ENCODE data around the gene DOCK1.

DOCK1 gene

GRCh38 chr10:127315888-127316287, 410.7 kb downstream of the DOCK1 start:
- no peak for DNase-seq (ENCODE audit: low spot score)

- DNase-seq (ENCODE audit: low spot score), result no peak
These were observed 413.2 kb downstream of the DOCK1 start for GRCh38 chr10:127318396-127318795.

- DNase-seq (ENCODE audit: low spot score), result no peak
These were observed 414.0 kb downstream of the DOCK1 start for GRCh38 chr10:127319271-127319670.

- DNase-seq (ENCODE audit: low spot score), result no peak
These were observed 414.5 kb downstream of the DOCK1 start for GRCh38 chr10:127319691-127320090.

GRCh38 chr10:127320176-127320575, 414.9 kb downstream of the DOCK1 start:
- DNase-seq (ENCODE audit: low spot score), result no peak

GRCh38 chr10:127322286-127322685, 417.1 kb downstream of the DOCK1 start:
- DNase-seq (ENCODE audit: low spot score), result no peak

- no peak for DNase-seq (ENCODE audit: low spot score)
These were observed 420.3 kb downstream of the DOCK1 start for GRCh38 chr10:127325506-127325905.

GRCh38 chr10:127326883-127327282, 421.7 kb downstream of the DOCK1 start:
- DNase-seq (ENCODE audit: low spot score), result no peak

- DNase-seq (ENCODE audit: low spot score), result no peak
These were observed 426.5 kb downstream of the DOCK1 start for GRCh38 chr10:127331696-127332095.

GRCh38 chr10:127332631-127333030, 427.4 kb downstream of the DOCK1 start:
- DNase-seq (ENCODE audit: low spot score), result no peak

GRCh38 chr10:127337801-127338200, 432.6 kb downstream of the DOCK1 start:
- DNase-seq (ENCODE audit: low spot score), result no peak

GRCh38 chr10:127338399-127339110, 433.3 kb downstream of the DOCK1 start:
- DNase-seq (ENCODE audit: low spot score), result no peak

GRCh38 chr10:127343821-127344220, 438.6 kb downstream of the DOCK1 start:
- DNase-seq (ENCODE audit: low spot score), result no peak

- no peak for DNase-seq (ENCODE audit: low spot score)
These were observed 439.1 kb downstream of the DOCK1 start for GRCh38 chr10:127344346-127344745.

GRCh38 chr10:127345231-127345965, 440.2 kb downstream of the DOCK1 start:
- DNase-seq (ENCODE audit: low spot score), result no peak

GRCh38 chr10:127346604-127347003, 441.4 kb downstream of the DOCK1 start:
- DNase-seq (ENCODE audit: low spot score), result no peak

- DNase-seq (ENCODE audit: low spot score), result no peak
These were observed 442.2 kb downstream of the DOCK1 start for GRCh38 chr10:127347202-127347959.

GRCh38 chr10:127349737-127350136, 444.5 kb downstream of the DOCK1 start:
- no peak for DNase-seq (ENCODE audit: low spot score)

- DNase-seq (ENCODE audit: low spot score), result no peak
These were observed 446.3 kb downstream of the DOCK1 start for GRCh38 chr10:127351542-127351941.

- DNase-seq (ENCODE audit: low spot score), result no peak
These were observed 448.3 kb downstream of the DOCK1 start for GRCh38 chr10:127353544-127353943.

GRCh38 chr10:127354255-127354654, 449.0 kb downstream of the DOCK1 start:
- no peak for DNase-seq (ENCODE audit: low spot score)

GRCh38 chr10:127354992-127355391, 449.8 kb downstream of the DOCK1 start:
- no peak for DNase-seq (ENCODE audit: low spot score)

GRCh38 chr10:127356360-127356759, 451.1 kb downstream of the DOCK1 start:
- DNase-seq (ENCODE audit: low spot score), result no peak
